Renal cortex interstitium (tissue), 11 donors: ENCODE results near the gene MBOAT2. TPM values are rescaled to one million over a fixed set of nuclear protein-coding genes. Genes with fewer than 3 reads are reported as not detected.

ENCODE experiments used
- DNase-seq, 11 donors: peaks; one replicate each; pipeline ENCODE4 v3.0.0-alpha.2; 2013; ENCODE audit warnings: low read depth in 9 of 11, low spot score in 4 of 11; ENCODE audit errors: extremely low read depth in 1 of 11
- polyA plus RNA-seq, 3 donors: library from polyadenylated mRNA; unstranded; fragments of 120-200 nt; gene quantifications; one replicate each; pipeline ENCODE4 v1.2.1, GENCODE V29; 2013; ENCODE audit not compliant: insufficient read length in 3 of 3

Gene MBOAT2
- polyA plus RNA-seq, 3 donors: 57.4 to 72.9 (median 69.2) TPM

DNA sequence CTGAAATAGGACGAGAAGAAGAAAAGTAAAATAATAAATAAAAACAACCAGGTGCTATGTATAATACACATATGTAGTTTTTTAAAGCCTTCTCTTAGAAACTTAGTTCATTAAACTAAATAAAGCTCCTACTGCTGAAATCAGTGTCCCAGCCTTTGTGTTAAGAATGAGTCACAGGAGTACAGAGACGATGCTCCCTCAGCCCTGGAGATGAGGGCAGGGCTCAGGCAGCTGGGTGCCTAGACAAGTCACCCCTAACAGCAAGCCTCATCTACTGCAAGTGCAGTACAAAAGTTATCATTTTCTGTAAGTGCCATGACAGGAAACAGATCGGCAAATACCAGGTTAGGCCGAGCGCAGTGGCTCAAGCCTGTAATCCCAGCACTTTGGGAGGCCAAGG is 184.3 kb downstream of the MBOAT2 start:
- DNase-seq: no peak

DNA sequence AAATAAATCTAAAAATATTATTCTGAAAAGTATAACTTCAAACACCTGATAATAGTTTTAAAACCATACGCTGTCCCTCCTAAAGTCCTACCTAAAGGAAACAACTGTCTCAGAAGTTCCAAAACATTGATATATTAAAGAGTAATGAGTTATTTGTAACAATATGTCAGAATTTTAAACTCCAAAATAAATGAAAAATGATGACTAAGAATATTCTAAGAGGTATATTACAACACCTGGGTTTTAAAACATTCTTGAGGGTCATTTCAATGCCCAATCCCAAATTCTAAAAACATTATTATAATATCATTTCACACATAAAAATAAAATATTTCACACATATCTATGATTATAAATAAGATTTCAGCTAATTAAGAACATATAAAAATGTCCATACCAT is 186.3 kb downstream of the MBOAT2 start:
- DNase-seq: no peak

DNA sequence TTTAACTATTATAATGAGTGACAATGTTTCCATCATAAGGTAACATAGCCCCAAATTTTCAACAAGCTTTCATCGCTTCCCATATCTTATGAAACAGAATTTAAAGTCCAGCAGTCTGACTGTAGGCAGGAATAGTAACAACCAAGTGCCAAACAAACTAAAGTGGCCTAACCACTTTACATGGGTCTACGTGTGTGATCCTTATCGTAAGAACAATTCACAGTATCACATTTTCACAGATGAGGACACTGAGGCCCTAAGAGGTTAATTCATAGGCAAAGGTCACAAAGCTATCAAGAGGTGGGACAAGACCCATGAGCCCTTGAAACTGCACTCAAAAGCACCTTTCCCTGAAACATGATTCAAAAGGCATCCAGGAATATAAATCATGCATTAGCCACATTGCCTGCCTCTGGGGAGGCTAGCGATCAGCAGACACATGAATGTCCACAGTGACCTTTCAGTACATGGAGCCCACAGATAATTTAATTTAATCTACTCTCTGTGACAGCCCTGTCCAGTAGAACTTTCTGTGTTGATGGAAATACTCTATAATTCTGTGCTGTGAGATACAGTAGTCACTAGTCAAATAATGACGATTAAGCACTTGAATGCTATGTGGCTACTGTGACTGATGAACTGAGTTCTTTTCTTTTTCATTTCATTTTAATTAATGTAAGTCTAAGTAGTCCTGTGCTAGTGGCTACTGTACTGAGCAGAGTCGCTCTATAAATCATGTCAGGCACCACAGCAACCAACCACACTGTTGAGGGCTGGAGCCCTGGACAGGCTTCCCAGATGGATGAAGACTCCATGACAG is 196.4 kb downstream of the MBOAT2 start:
- DNase-seq: no peak

DNA sequence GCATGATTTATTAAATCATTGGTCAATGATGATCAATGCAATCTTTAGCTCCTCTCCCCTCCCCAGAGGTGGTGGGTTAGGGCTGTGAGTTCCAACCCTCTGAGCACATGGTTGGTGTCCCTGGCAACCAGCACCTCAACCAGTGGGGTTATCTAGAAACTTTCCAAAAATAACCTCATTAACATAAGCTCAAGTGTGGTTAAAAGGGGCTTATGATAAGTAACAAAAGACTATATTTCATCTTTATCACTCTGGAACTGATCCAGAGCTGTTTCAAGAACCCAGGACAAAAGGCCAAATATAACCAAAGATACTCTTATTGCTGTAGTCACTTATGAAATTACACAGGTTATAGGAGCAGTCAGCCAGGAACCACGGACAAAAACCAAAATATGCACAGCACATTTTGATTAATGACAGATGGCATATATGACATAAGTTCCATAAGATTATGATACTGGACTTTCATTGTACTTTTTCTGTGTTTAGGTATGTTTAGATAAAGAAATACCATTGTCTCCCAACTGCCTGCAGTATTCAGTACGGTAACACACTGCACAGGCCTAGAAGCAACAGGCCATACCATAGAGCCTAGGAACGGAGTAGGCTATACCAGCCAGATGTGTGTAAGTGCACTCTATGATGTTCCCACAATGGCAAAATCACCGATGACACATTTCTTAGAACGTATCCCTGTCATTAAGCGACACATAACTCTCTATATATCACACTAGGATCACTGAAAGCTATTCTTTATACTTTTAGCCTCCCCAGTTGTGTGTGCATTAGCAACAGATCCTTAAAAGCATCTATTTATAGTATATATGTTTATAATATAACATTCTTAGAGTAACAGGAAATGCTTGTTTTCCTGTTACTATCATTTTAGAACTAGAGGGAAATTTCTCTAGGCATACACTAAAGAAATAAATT is 197.9 kb downstream of the MBOAT2 start:
- DNase-seq: peak in 6 of 11 donors; percentile 7 to 27 (median 13)

DNA sequence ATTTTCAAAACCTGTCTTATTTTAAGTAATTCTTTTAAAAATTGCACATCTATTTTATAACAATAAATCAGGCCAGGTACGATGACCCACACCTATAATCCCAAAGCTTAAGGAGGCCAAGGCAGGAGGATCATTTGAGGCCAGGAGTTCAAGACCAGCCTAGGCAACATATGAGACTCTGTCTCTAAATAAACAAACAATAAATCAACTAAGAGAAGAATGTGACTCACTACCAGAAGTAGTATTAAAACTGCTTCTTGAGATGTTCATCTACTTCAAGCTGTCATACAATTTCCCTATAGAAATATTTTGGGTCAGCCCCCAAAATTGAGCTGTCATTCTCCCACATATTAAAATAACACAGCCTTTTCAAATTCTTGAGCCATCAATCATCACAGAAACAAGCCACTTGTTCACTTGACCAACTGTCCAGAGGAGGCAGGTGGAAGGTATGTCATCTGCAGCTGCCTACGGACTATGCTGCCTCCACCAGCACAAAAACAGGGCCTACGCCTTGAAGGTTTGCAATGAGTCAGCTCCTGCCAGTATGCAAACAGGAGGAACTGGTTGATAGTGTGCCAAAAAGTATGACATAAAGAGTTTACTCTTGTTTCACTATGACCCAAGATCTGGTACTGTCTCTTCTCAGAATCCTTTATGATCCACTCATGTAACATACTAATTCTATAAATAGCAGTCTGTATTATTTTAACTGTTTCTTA is 199.7 kb downstream of the MBOAT2 start:
- no peak for DNase-seq

DNA sequence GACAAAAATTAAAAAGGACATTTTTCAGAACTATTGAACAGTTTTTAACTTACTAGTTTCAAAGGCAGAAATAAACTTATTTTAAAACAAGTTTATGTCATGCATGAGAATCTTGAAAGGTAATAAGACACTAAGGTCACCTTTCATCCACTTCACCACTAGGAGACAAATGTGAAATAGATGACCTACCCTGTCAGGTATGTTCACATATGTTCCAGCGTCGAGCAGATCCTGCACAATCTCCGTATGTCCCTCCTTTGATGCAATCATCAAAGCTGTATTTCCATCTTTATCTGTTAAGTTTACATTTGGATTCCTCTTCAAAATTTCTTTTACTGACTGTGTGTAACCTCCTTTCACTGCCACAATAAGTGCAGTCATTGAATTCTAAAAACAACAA is 200.7 kb downstream of the MBOAT2 start:
- no peak for DNase-seq

Other genes with a start within 250 kb of the MBOAT2 start
- 100 to 1,000 TPM in 1 of 3 donors, 10 to 100 TPM in 2; 83.9 to 103 (median 88.5) TPM for gene KIDINS220, start 166.1 kb downstream of the MBOAT2 start, polyA plus RNA-seq
- gene ASAP2, start 203.1 kb upstream of the MBOAT2 start, polyA plus RNA-seq: 10 to 100 TPM; 55.9 to 63.0 (median 57.7) TPM